K562 (cell line): Measurements from ENCODE around the gene MRI1. TPM values are rescaled to one million over a fixed set of nuclear protein-coding genes. Genes with fewer than 3 reads are reported as not detected.

Experiments
- CC2D1A ChIP-seq: fragments of 450-650 bp; IDR thresholded peaks from 2 replicates; pipeline ENCODE4 v1.6.1; 2017; ENCODE audit warnings: mild to moderate bottlenecking
- E2F4 ChIP-seq: sonication (generic); formaldehyde crosslinking; IDR thresholded peaks from 2 replicates; pipeline ENCODE4 v1.8.0; 2022; ENCODE audit warnings: mild to moderate bottlenecking, low read depth, missing genetic modification reagents
- ELF2 ChIP-seq: fragments of 250-450 bp; sonication (Bioruptor Pico); IDR thresholded peaks from 2 replicates; pipeline ENCODE4 v1.5.0; 2021; ENCODE audit warnings: mild to moderate bottlenecking
- HDAC1 ChIP-seq, 2 experiments: fragments of 450-650 bp; IDR thresholded peaks; 2 replicates each; pipeline ENCODE4 v1.6.1; 2016 to 2017; ENCODE audit warnings: inconsistent platforms in 1 of 2, mild to moderate bottlenecking in 1 of 2, moderate library complexity in 1 of 2
- HEY1 ChIP-seq: fragments of 250-450 bp; sonication (Bioruptor Pico); IDR thresholded peaks from 2 replicates; pipeline ENCODE4 v1.5.0; 2020; ENCODE audit warnings: mild to moderate bottlenecking, moderate library complexity, borderline replicate concordance
- KDM5B ChIP-seq: fragments of 200-600 bp; sonication (generic); IDR thresholded peaks from 2 replicates; pipeline ENCODE4 v1.6.1; 2012; ENCODE audit warnings: low read depth, mild to moderate bottlenecking, moderate library complexity, low read length, control low read depth, inconsistent platforms; ENCODE audit not compliant: insufficient replicate concordance
- MBD1 ChIP-seq: fragments of 250-450 bp; sonication (Bioruptor Pico); IDR thresholded peaks from 2 replicates; pipeline ENCODE4 v1.8.0; 2022; ENCODE audit warnings: inconsistent platforms
- MEF2D ChIP-seq: conservative IDR thresholded peaks from 2 replicates; pipeline ENCODE4 v1.6.1; 2016; ENCODE audit warnings: low read depth, missing genetic modification characterization, missing compliant biosample characterization
- NEUROD1 ChIP-seq: fragments of 150-350 bp; IDR thresholded peaks from 2 replicates; pipeline ENCODE4 v1.6.1; 2014; ENCODE audit warnings: borderline replicate concordance, low read length, low read depth; ENCODE audit not compliant: partially characterized antibody
- PHF8 ChIP-seq: fragments of 200-600 bp; sonication (generic); IDR thresholded peaks from 2 replicates; pipeline ENCODE4 v1.6.1; 2012; ENCODE audit warnings: mixed run types, mild to moderate bottlenecking, inconsistent platforms, low read length, moderate library complexity, borderline replicate concordance
- PRDM10 ChIP-seq: fragments of 450-650 bp; IDR thresholded peaks from 2 replicates; pipeline ENCODE4 v1.6.1; 2018; ENCODE audit not compliant: partially characterized antibody
- RBM22 ChIP-seq: fragments of 200-400 bp; formaldehyde crosslinking; IDR thresholded peaks from 2 replicates; pipeline ENCODE4 v1.6.1; 2018; ENCODE audit warnings: low read length, low read depth; ENCODE audit not compliant: poor library complexity, severe bottlenecking
- SMARCB1 ChIP-seq: IDR thresholded peaks from 2 replicates; pipeline ENCODE4 v1.6.1; 2011; ENCODE audit warnings: improper control_type of control experiment, low read depth; ENCODE audit not compliant: insufficient read length
- STAT5A ChIP-seq: IDR thresholded peaks from 2 replicates; pipeline ENCODE4 v1.6.1; 2012; ENCODE audit warnings: low read length, inconsistent platforms, borderline replicate concordance
- TAF15 ChIP-seq: fragments of 200-400 bp; formaldehyde crosslinking; IDR thresholded peaks from 2 replicates; pipeline ENCODE4 v1.6.1; 2017; ENCODE audit warnings: mild to moderate bottlenecking, low read depth, low read length, moderate library complexity
- ZNF124 ChIP-seq: sonication (generic); formaldehyde crosslinking; IDR thresholded peaks from 2 replicates; pipeline ENCODE4 v1.8.1; 2022; ENCODE audit warnings: missing genetic modification reagents
- ZNF239 ChIP-seq: fragments of 250-450 bp; sonication (Bioruptor Pico); IDR thresholded peaks from 2 replicates; pipeline ENCODE4 v1.4.0; 2020; ENCODE audit warnings: mild to moderate bottlenecking
- ZNF282 ChIP-seq: sonication (generic); formaldehyde crosslinking; IDR thresholded peaks from 2 replicates; pipeline ENCODE4 v1.8.1; 2023; ENCODE audit warnings: missing genetic modification reagents
- ZNF431 ChIP-seq: sonication (generic); formaldehyde crosslinking; IDR thresholded peaks from 2 replicates; pipeline ENCODE4 v1.8.0; 2022; ENCODE audit warnings: mild to moderate bottlenecking, missing genetic modification reagents
- ZNF766 ChIP-seq: fragments of 200-800 bp; sonication (Bioruptor generic); conservative IDR thresholded peaks from 2 replicates; pipeline ENCODE4 v1.6.1; 2016; ENCODE audit warnings: missing genetic modification characterization, missing compliant biosample characterization
- ZSCAN32 ChIP-seq: fragments of 450-650 bp; formaldehyde crosslinking; IDR thresholded peaks from 2 replicates; pipeline ENCODE4 v1.4.0; 2020; ENCODE audit warnings: mild to moderate bottlenecking, moderate library complexity
- polyA plus RNA-seq, 8 experiments: library from polyadenylated mRNA; depleted of rRNA in 4 of 8; stranded (reverse) in 5 of 8; unstranded in 3 of 8; fragments of >200 nt; fragmentation: Nextera tagmentation in 2 of 8; fragmentation: Illumina TruSeq in 1 of 8; extraction: Ambion mirVana in 2 of 8; extraction: Trizol in 1 of 8; gene quantifications; 2 replicates each; pipeline versions ENCODE4 v1.2.1 to v1.2.3, GENCODE V29; 2011 to 2014; ENCODE audit warnings: inconsistent platforms in 1 of 8, missing spikeins in 1 of 8
- total RNA-seq, 7 experiments: library from RNA; depleted of rRNA in 6 of 7; stranded (reverse); fragments of >200 nt in 6 of 7; fragmentation: Illumina TruSeq in 2 of 7; extraction: Trizol in 2 of 7; gene quantifications; 2 replicates each; pipeline versions ENCODE4 v1.2.1 to v1.2.3, GENCODE V29; 2011 to 2021; ENCODE audit warnings: low replicate concordance in 1 of 7

MRI1 gene
- total and polyA plus RNA-seq, 9 of the 15 experiments (the other 6 are each of a cell fraction or from before 2014, with no cell fraction given): 5.5 to 57.4 (median 28.2) TPM

GRCh38 chr19:13774217-13775191, 10.2 kb downstream of the MRI1 start, which contains the start of gene C19orf53 (continued):
- TF ChIP-seq PRDM10 (peak; percentile 21), MEF2D (tag) (no peak), ELF2 (CRISPR knock-in tag) (peak; percentile 100), ZNF124 (CRISPR knock-in tag) (no peak), STAT5A (0 out of 2 replicates have a peak, but pooled peaks have one; percentile 4), E2F4 (CRISPR knock-in tag) (no peak; the same call in 1 of the 2 replicates), NEUROD1 (peak; percentile 84), ZNF766 (CRISPR knock-in tag) (peak; percentile 91; the same call in 1 of the 2 replicates), PHF8 (peak; percentile 94), HDAC1 (IDR thresholded peaks at IDR 0.05) (peak in 1 of 2 experiments; percentile 88; a peak in 2 of 4 replicates), SMARCB1 (no peak), RBM22 (peak; percentile 57), ZSCAN32 (CRISPR knock-in tag) (no peak), KDM5B (peak; percentile 90), HEY1 (CRISPR knock-in tag) (no peak), CC2D1A (no peak; the same call in 1 of the 2 replicates), ZNF431 (CRISPR knock-in tag) (no peak), ZNF282 (CRISPR knock-in tag) (no peak), MBD1 (CRISPR knock-in tag) (no peak), TAF15 (no peak), ZNF239 (CRISPR knock-in tag) (no peak; the same call in 1 of the 2 replicates)
